B cell (primary cell): ENCODE data around the gene HFE. TPM values are rescaled to one million over a fixed set of nuclear protein-coding genes. Genes with fewer than 3 reads are reported as not detected.
A peak's percentile ranks its signal among the peaks of the same experiment; 100 is the strongest.

ENCODE experiments used
- ATAC-seq: fragments of 200-7000 bp; cut with Tn5 transposase; one replicate; pipeline ENCODE4 v1.10.0; 2021; ENCODE audit warnings: low read depth, mild to moderate bottlenecking, moderate number of reproducible peaks, moderate library complexity
- CTCF ChIA-PET: fragments of 350-600 bp; sonication (Branson Sonifier 250); formaldehyde crosslinking; loops from one replicate; lab custom pipeline; 2021; ENCODE audit warnings: antibody characterized with exemption, inconsistent platforms; lab: Charles Lee
- POLR2A ChIA-PET: fragments of 350-600 bp; sonication (Branson Sonifier 250); formaldehyde crosslinking; loops from one replicate; lab custom pipeline; 2021; ENCODE audit warnings: antibody characterized with exemption; lab: Charles Lee
- DNase-seq: peaks from one replicate; pipeline ENCODE4 v3.0.0; 2013
- H2AFZ ChIP-seq: 2 replicates; pipeline ENCODE4 v1.6.1; 2012; ENCODE audit warnings: mild to moderate bottlenecking, low read depth, low read length; ENCODE audit not compliant: insufficient read depth, poor library complexity, severe bottlenecking
- H3K27ac ChIP-seq, 2 donors: 1 replicate in 1 of 2; 2 replicates in 1 of 2; pipeline ENCODE4 v1.5.1; 2012 to 2013; ENCODE audit warnings: low read length in 2 of 2, mild to moderate bottlenecking in 2 of 2, moderate library complexity in 1 of 2
- H3K27me3 ChIP-seq, 4 experiments: fragments of 200-600 bp in 1 of 4; sonication (generic) in 1 of 4; replicated peaks in 1 of 4; 1 replicate in 2 of 4; 2 replicates in 2 of 4; pipeline versions ENCODE4 v1.6.1 to v1.7.0; 2013 to 2016; ENCODE audit warnings: low read length in 3 of 4, mild to moderate bottlenecking in 2 of 4, mixed read lengths in 1 of 4, moderate library complexity in 1 of 4; ENCODE audit not compliant: insufficient read depth in 4 of 4, control insufficient read depth in 3 of 4; ENCODE audit errors: control extremely low read depth in 1 of 4
- H3K36me3 ChIP-seq, 2 experiments: replicated peaks in 1 of 2; 1 replicate in 1 of 2; 2 replicates in 1 of 2; pipeline versions ENCODE4 v1.6.1 to v1.7.1; 2013; ENCODE audit warnings: low read length in 1 of 2; ENCODE audit not compliant: insufficient read depth in 2 of 2, control insufficient read depth in 1 of 2; ENCODE audit errors: control extremely low read depth in 1 of 2, extremely low read depth in 1 of 2
- H3K4me1 ChIP-seq, 2 donors: fragments of 200-600 bp in 1 of 2; sonication (generic) in 1 of 2; 1 replicate in 1 of 2; 2 replicates in 1 of 2; pipeline versions ENCODE4 v1.5.1 to v1.6.1; 2013 to 2017; ENCODE audit warnings: low read length in 2 of 2; ENCODE audit not compliant: control insufficient read depth in 2 of 2, insufficient read depth in 2 of 2
- H3K4me2 ChIP-seq: replicated peaks from 2 replicates; pipeline ENCODE3; 2012; ENCODE audit warnings: mild to moderate bottlenecking, low read depth, low read length; ENCODE audit not compliant: poor library complexity, severe bottlenecking
- H3K4me3 ChIP-seq, 5 experiments: fragments of 200-600 bp in 1 of 5; sonication (generic) in 1 of 5; 1 replicate in 3 of 5; 2 replicates in 2 of 5; pipeline versions ENCODE4 v1.5.1 to v1.7.0; 2011 to 2016; ENCODE audit warnings: low read length in 4 of 5, mild to moderate bottlenecking in 4 of 5, low read depth in 2 of 5, control low read depth in 1 of 5, moderate library complexity in 1 of 5; ENCODE audit not compliant: insufficient read depth in 1 of 5; ENCODE audit errors: control extremely low read depth in 1 of 5, extremely low read depth in 1 of 5
- H3K79me2 ChIP-seq: fragments of 200-600 bp; sonication (generic); one replicate; pipeline ENCODE4 v1.6.0; 2016; ENCODE audit warnings: low read length; ENCODE audit not compliant: control insufficient read depth, insufficient read depth
- H3K9ac ChIP-seq: fragments of 200-600 bp; sonication (generic); 2 replicates; pipeline ENCODE4 v1.6.1; 2017; ENCODE audit warnings: mild to moderate bottlenecking, low read length, moderate library complexity
- H3K9me3 ChIP-seq, 3 donors: one replicate each; pipeline versions ENCODE4 v1.6.1 to v1.7.1; 2013; ENCODE audit warnings: low read length in 2 of 3; ENCODE audit not compliant: control insufficient read depth in 2 of 3, insufficient read depth in 1 of 3; ENCODE audit errors: control extremely low read depth in 1 of 3
- H4K20me1 ChIP-seq: 2 replicates; pipeline ENCODE4 v1.6.0; 2012; ENCODE audit warnings: mild to moderate bottlenecking, low read length; ENCODE audit not compliant: insufficient read depth, control insufficient read depth, poor library complexity, severe bottlenecking
- H3K27ac Mint-ChIP-seq: one replicate; pipeline ENCODE4 v1.8.0; 2021; ENCODE audit warnings: mixed read lengths
- H3K27me3 Mint-ChIP-seq: one replicate; pipeline ENCODE4 v1.8.0; 2021; ENCODE audit warnings: mixed read lengths
- H3K4me1 Mint-ChIP-seq: one replicate; pipeline ENCODE4 v1.8.0; 2021; ENCODE audit warnings: mixed read lengths
- H3K4me3 Mint-ChIP-seq: one replicate; pipeline ENCODE4 v1.8.0; 2021; ENCODE audit warnings: mixed read lengths
- H3K9me3 Mint-ChIP-seq: one replicate; pipeline ENCODE4 v1.8.0; 2022; ENCODE audit warnings: mixed read lengths; ENCODE audit not compliant: insufficient read depth
- EZH2 ChIP-seq: IDR thresholded peaks from 2 replicates; pipeline ENCODE4 v1.6.1; 2012; ENCODE audit warnings: borderline replicate concordance, low read depth, mild to moderate bottlenecking, moderate library complexity, low read length; ENCODE audit not compliant: insufficient read depth, poor library complexity, severe bottlenecking
- WGBS: methylation state at CpG from one replicate; pipeline ENCODE4 v1.1.5; 2013; ENCODE audit warnings: missing lambda C conversion rate; ENCODE audit not compliant: insufficient coverage; 5-methylcytosine and 5-hydroxymethylcytosine counted together
- intact Hi-C: fragments of 100-400 bp; cut with micrococcal nuclease; formaldehyde crosslinking; loops from one replicate; pipeline ENCODE4 v1.10.0; 2022
- polyA plus RNA-seq: library from polyadenylated mRNA; depleted of rRNA; stranded (reverse); fragments of >200 nt; gene quantifications from 2 replicates; pipeline ENCODE4 v1.2.3, GENCODE V29; 2012
- total RNA-seq, 2 donors: library from RNA; stranded (reverse); fragments of 120-200 nt in 1 of 2; gene quantifications; 1 replicate in 1 of 2; 2 replicates in 1 of 2; pipeline versions ENCODE4 v1.2.3 to v1.2.4, GENCODE V29; 2013 to 2022
- TF ChIP-seq, protein P1 (sequence below): fragments of 200-600 bp; IDR thresholded peaks from one replicate; pipeline ENCODE4 v1.8.0; 2022; ENCODE audit warnings: antibody characterized with exemption, mild to moderate bottlenecking

The HFE gene
- total and polyA plus RNA-seq, 2 donors (not counting 1 experiment from before 2014, with no cell fraction given) = 5.9 to 6.3 TPM

GRCh38 chr6:26045065-26045927 is 41.9 kb upstream of the HFE start:
- Mint-ChIP-seq H3K27ac (peak overlapping the region; percentile 99), H3K27me3 (no peaks in the 10 kb centered on the region), H3K9me3 (no peaks in the 10 kb centered on the region), H3K4me1 (peaks cover 17% of the 10 kb centered on the region), H3K4me3 (peak overlapping the region; percentile 87)
- DNase-seq = peak; percentile 90
- Histone ChIP-seq H2AFZ (peak overlapping the region; percentile 73), H3K79me2 (no peaks in the 10 kb centered on the region), H3K36me3 (no peaks in the 10 kb centered on the region), H3K4me1 (peaks cover 14 to 29% of the 10 kb centered on the region in 2 donors), H4K20me1 (no peaks in the 10 kb centered on the region), H3K27me3 (no peaks in the 10 kb centered on the region), H3K27ac (peak overlapping the region; percentile 85 to 89), H3K4me3 (peak overlapping the region; percentile 56 to 98 (median 69)), H3K4me2 (peak overlapping the region; percentile 82), H3K9me3 (peaks cover 0 to 20% (median 0%) of the 10 kb centered on the region in 3 donors), H3K9ac (peak overlapping the region; percentile 76)
- TF ChIP-seq, protein P1, sequence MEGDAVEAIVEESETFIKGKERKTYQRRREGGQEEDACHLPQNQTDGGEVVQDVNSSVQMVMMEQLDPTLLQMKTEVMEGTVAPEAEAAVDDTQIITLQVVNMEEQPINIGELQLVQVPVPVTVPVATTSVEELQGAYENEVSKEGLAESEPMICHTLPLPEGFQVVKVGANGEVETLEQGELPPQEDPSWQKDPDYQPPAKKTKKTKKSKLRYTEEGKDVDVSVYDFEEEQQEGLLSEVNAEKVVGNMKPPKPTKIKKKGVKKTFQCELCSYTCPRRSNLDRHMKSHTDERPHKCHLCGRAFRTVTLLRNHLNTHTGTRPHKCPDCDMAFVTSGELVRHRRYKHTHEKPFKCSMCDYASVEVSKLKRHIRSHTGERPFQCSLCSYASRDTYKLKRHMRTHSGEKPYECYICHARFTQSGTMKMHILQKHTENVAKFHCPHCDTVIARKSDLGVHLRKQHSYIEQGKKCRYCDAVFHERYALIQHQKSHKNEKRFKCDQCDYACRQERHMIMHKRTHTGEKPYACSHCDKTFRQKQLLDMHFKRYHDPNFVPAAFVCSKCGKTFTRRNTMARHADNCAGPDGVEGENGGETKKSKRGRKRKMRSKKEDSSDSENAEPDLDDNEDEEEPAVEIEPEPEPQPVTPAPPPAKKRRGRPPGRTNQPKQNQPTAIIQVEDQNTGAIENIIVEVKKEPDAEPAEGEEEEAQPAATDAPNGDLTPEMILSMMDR = no peak
- no peak for TF ChIP-seq EZH2
- peak; percentile 58 for ATAC-seq
- CTCF ChIA-PET = interaction anchor here (0.6 to 4.4 kb wide), 7 partner anchors 13 to 493 kb away, joined by 3 to 55 read pairs (median 7); partner anchors contain the start of gene HMGN4
- POLR2A ChIA-PET = interaction anchor here (1.0 to 5.5 kb wide), 10 partner anchors 8 to 152 kb away, joined by 4 to 111 read pairs (median 40); a partner anchor contains a TSS
- WGBS = 1% methylated on average over 41 of the region's 47 CpGs
- intact Hi-C loops = loop anchor here (1.0 kb wide), 1 partner anchor 11 kb away; a partner anchor contains a TSS
